Measurements from ENCODE around the gene EHBP1L1.

Gene EHBP1L1

GRCh38 chr11:65545853-65546216, 30.0 kb upstream of the EHBP1L1 start:
- in situ Hi-C loops (cut with HindIII; ENCODE audit: low sequenced_read_pairs) = no loop called here

- in situ Hi-C loops (cut with HindIII; ENCODE audit: low sequenced_read_pairs) = no loop called here
Observed at GRCh38 chr11:65546217-65546958, 29.5 kb upstream of the EHBP1L1 start.

GRCh38 chr11:65547446-65548125, 28.3 kb upstream of the EHBP1L1 start:
- in situ Hi-C loops (cut with HindIII; ENCODE audit: low sequenced_read_pairs) = no loop called here

- in situ Hi-C loops (cut with HindIII; ENCODE audit: low sequenced_read_pairs) = no loop called here
Observed at GRCh38 chr11:65548395-65548794, 27.5 kb upstream of the EHBP1L1 start.

GRCh38 chr11:65549096-65549495, 26.8 kb upstream of the EHBP1L1 start:
- in situ Hi-C loops (cut with HindIII; ENCODE audit: low sequenced_read_pairs) = no loop called here

GRCh38 chr11:65551572-65552387, 24.1 kb upstream of the EHBP1L1 start:
- in situ Hi-C loops (cut with HindIII; ENCODE audit: low sequenced_read_pairs) = no loop called here

- in situ Hi-C loops (cut with HindIII; ENCODE audit: low sequenced_read_pairs) = no loop called here
Observed at GRCh38 chr11:65552388-65552951, 23.4 kb upstream of the EHBP1L1 start.

GRCh38 chr11:65553301-65554001, 22.4 kb upstream of the EHBP1L1 start:
- in situ Hi-C loops (cut with HindIII; ENCODE audit: low sequenced_read_pairs) = no loop called here

- in situ Hi-C loops (cut with HindIII; ENCODE audit: low sequenced_read_pairs) = no loop called here
Observed at GRCh38 chr11:65554057-65554818, 21.6 kb upstream of the EHBP1L1 start.

GRCh38 chr11:65554842-65555430, 20.9 kb upstream of the EHBP1L1 start:
- in situ Hi-C loops (cut with HindIII; ENCODE audit: low sequenced_read_pairs) = loop anchor here (5.0 kb wide), 1 partner anchor 82 kb away; the partner anchor contains the start of gene SIPA1

- in situ Hi-C loops (cut with HindIII; ENCODE audit: low sequenced_read_pairs) = loop anchor here (5.0 kb wide), 1 partner anchor 82 kb away; the partner anchor contains the start of gene SIPA1
Observed at GRCh38 chr11:65555693-65556231, 20.1 kb upstream of the EHBP1L1 start.

GRCh38 chr11:65556470-65557279, 19.2 kb upstream of the EHBP1L1 start:
- in situ Hi-C loops (cut with HindIII; ENCODE audit: low sequenced_read_pairs) = loop anchor here (5.0 kb wide), 1 partner anchor 81 kb away; the partner anchor contains the start of gene SIPA1

- in situ Hi-C loops (cut with HindIII; ENCODE audit: low sequenced_read_pairs) = loop anchor here (5.0 kb wide), 1 partner anchor 80 kb away; the partner anchor contains the start of gene SIPA1
Observed at GRCh38 chr11:65557280-65558001, 18.4 kb upstream of the EHBP1L1 start.

- in situ Hi-C loops (cut with HindIII; ENCODE audit: low sequenced_read_pairs) = loop anchor here (5.0 kb wide), 1 partner anchor 79 kb away; the partner anchor contains the start of gene SIPA1
Observed at GRCh38 chr11:65558002-65558929, 17.6 kb upstream of the EHBP1L1 start, which contains the start of gene LTBP3. Gene LTBP3 (minus strand): TSS chr11:65558359. CDS start chr11:65557959, 400 bp downstream.

- in situ Hi-C loops (cut with HindIII; ENCODE audit: low sequenced_read_pairs) = loop anchor here (5.0 kb wide), 1 partner anchor 78 kb away; the partner anchor contains the start of gene SIPA1
Observed at GRCh38 chr11:65558930-65559509, 16.8 kb upstream of the EHBP1L1 start.

- in situ Hi-C loops (cut with HindIII; ENCODE audit: low sequenced_read_pairs) = loop anchor here (5.0 kb wide), 1 partner anchor 78 kb away; the partner anchor contains the start of gene SIPA1
Observed at GRCh38 chr11:65559535-65559934, 16.3 kb upstream of the EHBP1L1 start.

Data from endothelial cell of hepatic sinusoid (primary cell).